Left cardiac atrium (tissue), 4 donors: ENCODE data around the gene ELMO3. TPM values are rescaled to one million over a fixed set of nuclear protein-coding genes. Genes with fewer than 3 reads are reported as not detected.
A peak's percentile ranks its signal among the peaks of the same experiment; 100 is the strongest.

Experiments used
- ATAC-seq, 2 donors: fragments of 200-7000 bp; cut with Tn5 transposase; one replicate each; pipeline ENCODE4 v1.9.1; 2020; ENCODE audit warnings: mild to moderate bottlenecking in 2 of 2, moderate library complexity in 2 of 2
- DNase-seq: peaks from one replicate; pipeline ENCODE4 v3.0.0-alpha.2; 2020
- intact Hi-C, 2 donors: fragments of 100-400 bp; cut with DNase I; formaldehyde crosslinking; loops; one replicate each; pipeline versions ENCODE4 v1.14.1 to v1.15.1; 2022 to 2023
- total RNA-seq, 2 donors: library from RNA; stranded (reverse); fragmentation: NEBNext Ultra II Directional; extraction: Animal tissue kit (Norgen Biotek cat#: 25700); gene quantifications; one replicate each; pipeline ENCODE4 v1.2.1, GENCODE V29; 2021
- donor health status: DM: no; HTN: yes; CAD: no.
- donor health status: DM: no; HTN: yes; CAD: no; lungs with severe emphysema.
- donor health status: DM: yes; HTN: yes; CAD: no.
- donor health status: Dilated cardiomyopathy.

The ELMO3 gene
- total RNA-seq, 2 donors from 2014 or later: 1.0 to 1.6 TPM

DNA sequence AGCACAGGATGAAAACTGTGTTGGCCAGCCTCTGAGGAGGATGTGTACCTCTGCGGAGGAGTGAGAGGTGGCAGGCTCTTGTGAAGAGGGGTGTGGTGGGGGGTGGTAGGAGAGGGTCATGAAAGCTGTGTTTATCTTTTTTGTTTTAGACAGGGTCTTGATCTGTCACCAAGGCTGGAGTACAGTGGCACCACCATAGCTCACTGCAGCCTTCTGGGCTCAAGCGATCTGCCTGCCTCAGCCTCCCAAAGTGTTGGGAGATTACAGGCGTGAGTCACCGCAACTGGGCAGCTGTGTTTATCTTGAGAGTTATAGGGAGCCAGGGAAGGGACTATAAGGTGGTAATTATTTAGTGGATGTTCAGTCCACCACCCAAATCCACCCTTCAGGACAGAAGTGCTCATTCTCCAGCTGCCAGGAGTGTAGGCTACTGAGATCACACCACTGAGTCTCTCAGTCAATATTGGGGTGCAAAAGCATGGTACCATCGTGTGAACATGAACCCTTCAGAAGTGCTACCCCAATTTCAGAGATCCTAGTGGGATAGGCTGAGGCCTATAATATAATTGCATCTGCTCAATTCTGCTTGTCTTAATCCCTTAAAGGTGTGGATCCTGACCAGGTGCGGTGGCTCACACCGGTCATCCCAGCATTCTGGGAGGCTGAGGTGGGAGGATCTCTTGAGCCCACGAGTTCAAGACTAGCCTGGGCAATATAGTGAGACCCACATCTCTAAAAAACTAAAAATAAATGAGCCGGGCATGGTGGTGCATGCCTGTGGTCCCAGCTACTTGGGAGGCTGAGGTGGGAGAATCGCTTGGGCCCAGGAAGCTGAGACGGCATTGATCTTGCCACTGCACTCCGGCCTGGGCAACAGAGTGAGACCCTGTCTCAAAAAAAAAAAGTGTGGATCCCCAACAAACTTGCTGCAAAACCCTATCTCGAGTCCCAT is 8.2 kb upstream of the ELMO3 start:
- intact Hi-C loops: no loop called here
- ATAC-seq (no peak), DNase-seq (no peak)

DNA sequence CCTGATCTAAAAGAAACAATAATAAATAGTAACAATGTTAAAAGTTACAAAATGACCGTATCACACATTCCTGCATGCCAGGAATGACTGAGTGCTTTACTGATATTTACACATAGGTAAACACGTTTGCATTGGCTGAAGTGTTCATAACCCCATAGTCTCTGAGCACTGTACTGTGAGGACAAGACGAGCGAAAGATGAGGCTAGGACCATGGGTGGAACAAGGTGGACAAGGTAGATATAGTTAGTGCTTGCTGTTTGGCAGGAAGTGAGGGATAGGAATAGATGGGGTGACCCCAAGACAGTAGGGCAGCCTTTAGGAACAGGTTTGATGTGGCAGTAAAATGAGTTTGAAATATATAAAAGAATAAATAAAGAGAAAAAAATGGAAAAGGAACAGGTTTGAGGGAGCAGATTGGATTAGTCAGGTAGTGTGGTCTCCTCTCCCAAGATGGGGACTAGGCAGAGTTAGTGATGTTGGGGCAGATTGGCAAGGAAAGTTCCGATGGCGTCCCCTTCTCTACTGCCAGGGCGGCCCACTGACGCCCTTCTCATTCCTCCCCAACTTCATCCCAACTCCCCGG is 7.4 kb upstream of the ELMO3 start:
- DNase-seq: no peak
- intact Hi-C loops: no loop called here
- ATAC-seq: no peak

DNA sequence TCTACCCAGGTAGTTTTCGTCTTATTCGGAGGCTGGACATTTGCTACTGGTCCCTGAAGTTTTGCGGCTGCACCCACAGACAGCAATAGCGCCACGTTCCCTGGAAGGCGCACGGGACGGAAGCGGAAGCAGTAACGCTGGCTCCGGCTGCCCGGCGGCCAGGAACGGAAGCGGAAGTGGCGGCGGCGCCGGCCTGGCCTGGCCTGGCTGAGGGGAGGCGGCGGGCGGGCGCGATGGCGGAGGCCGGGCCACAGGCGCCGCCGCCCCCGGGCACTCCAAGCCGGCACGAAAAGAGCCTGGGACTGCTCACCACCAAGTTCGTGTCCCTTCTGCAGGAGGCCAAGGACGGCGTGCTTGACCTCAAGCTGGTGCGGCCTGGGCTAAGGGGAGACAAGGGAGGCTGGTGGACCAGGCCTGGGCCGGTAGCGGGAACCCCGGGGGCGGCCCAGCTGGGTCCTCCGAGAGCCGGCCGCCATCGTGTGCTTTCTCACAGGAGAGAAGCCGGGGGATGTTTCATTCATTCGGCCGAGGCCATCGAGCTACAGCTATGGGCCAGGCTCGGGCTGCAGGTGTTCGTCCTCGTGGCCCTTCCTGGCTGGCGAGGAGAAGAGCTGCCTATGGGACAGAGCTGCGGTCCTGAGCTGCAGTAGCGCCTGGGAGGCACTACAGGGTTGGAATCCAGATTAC is 6.8 kb upstream of the ELMO3 start, which contains the start of gene E2F4:
Gene E2F4, plus strand, starts transcription at position 161 of the 687 bp plus-strand sequence. Its CDS starts 73 bp downstream, at position 234.
- peak; percentile 92 to 97 for ATAC-seq
- intact Hi-C loops: no loop called here
- DNase-seq: peak; percentile 94

DNA sequence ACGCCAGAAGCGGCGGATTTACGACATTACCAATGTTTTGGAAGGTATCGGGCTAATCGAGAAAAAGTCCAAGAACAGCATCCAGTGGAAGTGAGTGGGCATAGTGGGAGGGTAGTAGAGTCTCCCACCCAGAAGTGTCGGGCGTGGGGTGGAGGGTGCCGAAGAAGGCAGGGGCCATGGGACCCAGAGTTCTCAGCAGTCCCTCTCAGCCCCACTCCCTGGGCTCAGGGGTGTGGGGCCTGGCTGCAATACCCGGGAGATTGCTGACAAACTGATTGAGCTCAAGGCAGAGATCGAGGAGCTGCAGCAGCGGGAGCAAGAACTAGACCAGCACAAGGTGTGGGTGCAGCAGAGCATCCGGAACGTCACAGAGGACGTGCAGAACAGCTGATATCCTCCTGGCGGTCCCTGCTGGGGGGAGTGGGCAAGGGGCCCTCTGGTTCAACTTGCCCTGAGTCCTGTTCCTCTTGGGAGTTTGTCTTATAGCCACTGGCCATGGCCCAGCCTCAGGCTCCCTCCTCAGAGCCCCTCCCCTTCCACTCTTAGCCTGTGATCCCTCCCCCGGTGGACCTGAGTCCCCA is 6.1 kb upstream of the ELMO3 start:
- ATAC-seq: peak in 1 of 2 donors; percentile 1
- intact Hi-C loops: no loop called here
- no peak for DNase-seq

DNA sequence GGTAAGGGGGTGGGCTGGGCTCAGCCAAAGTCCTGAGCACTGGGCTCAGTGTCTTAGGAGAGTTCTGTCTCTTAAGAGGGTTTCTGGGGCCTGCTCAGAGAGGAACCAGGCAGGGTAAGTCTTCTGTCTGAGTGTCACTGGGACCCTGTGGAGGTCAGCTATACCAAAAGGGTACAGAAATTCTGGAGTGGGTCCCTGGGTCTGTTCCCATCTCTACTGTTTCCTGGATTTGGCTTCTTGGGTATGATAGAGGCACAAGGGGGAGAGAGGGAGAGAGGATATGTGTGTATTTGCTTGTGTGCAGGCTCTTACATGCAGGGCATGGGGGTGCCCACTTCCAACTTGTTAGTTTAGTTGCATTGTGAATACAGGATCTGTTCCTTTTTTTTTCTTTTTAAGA is 5.4 kb upstream of the ELMO3 start:
- DNase-seq (no peak), ATAC-seq (no peak)
- intact Hi-C loops: no loop called here

DNA sequence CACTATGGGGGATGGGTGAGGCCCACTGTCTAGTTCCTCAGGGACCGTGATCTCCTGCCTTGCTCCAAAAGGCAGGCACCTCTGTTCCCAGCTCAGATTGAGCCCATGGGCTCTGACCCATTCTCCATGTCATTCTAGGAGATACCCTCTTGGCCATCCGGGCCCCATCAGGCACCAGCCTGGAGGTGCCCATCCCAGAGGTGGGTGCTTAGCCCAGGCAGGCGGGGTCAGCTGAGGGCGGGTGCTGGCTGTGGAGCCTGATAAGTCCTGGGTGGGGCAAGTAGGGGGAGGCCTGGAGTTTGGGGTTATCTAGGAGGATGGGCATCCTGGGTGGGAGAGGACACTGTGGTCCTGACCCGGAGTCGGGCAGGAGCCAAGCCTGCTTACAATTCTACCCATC is 4.7 kb upstream of the ELMO3 start:
- intact Hi-C loops: no loop called here
- ATAC-seq (no peak), DNase-seq (no peak)

DNA sequence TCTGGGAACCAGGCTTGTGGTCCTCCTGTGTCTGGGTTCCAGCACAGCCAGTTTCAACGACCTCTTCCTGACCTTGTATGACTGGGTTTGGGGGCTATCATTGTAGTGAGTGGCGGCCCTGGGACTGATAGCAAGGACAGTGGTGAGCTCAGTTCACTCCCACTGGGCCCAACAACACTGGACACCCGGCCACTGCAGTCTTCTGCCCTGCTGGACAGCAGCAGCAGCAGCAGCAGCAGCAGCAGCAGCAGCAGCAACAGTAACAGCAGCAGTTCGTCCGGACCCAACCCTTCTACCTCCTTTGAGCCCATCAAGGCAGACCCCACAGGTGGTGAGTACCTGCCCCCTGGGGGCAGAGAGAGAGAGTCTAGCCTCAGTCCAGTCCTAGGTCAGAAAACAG is 3.3 kb upstream of the ELMO3 start:
- no peak for ATAC-seq
- intact Hi-C loops: no loop called here
- DNase-seq: no peak

DNA sequence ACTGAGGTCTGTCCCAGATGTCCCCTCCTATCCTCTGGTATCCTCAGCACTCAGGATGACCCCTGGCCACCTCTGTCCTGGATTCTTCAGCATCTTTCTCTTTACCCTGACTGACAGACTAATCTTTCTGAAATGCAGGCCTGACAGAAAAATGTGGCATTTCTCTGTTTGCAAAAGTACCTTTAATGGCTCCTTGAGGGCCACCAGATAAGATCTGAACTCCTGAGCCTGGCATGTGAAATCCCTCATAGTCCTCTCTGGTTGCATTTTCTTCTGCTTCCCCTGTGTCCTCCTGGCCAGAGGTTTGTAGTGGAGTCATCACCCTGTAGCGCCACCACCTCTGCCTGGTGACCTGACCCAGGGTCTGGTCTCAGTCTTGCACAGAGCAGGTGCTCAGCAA is 2.0 kb upstream of the ELMO3 start:
- intact Hi-C loops: no loop called here

DNA sequence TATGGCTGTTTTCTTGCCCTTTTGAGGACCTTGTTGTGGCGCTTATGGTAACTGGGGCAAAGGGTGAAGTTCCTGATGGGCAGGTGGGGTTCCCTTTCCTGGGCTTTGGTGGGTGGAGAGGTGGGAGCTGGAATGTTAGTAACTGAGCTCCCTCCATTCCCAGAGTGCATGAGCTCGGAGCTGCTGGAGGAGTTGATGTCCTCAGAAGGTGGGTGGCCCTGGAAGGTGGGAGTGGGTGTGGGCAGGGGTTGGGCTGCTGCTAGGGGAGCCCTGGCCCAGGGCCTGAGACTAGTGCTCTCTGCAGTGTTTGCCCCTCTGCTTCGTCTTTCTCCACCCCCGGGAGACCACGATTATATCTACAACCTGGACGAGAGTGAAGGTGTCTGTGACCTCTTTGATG is 1.2 kb upstream of the ELMO3 start:
- ATAC-seq (no peak), DNase-seq (no peak)
- intact Hi-C loops: no loop called here

More for the DNA sequence above, 2.0 kb upstream of the ELMO3 start:
- DNase-seq: no peak
- ATAC-seq: no peak

DNA sequence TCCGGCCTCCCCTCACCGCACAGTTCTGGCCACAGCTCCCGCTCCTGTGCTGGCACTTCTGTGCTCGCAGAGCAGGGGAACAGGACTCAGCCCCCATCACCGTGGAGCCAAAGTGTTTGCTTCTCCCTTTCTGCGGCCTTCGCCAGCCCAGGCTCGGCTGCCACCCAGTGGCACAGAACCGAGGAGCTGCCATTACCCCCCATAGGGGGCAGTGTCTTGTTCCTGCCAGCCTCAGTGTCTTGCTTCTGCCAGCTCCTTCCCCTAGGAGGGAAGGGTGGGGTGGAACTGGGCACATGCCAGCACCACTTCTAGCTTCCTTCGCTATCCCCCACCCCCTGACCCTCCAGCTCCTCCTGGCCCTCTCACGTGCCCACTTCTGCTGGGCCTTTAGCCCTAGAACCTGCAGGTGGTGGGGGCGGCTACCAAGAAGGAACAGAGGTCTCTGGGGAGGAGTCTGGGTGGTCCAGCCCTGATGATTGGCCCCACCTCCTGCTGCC is 645 bp upstream of the ELMO3 start:
- intact Hi-C loops: no loop called here
- ATAC-seq: peak; percentile 16 to 45
- DNase-seq: peak; percentile 54

DNA sequence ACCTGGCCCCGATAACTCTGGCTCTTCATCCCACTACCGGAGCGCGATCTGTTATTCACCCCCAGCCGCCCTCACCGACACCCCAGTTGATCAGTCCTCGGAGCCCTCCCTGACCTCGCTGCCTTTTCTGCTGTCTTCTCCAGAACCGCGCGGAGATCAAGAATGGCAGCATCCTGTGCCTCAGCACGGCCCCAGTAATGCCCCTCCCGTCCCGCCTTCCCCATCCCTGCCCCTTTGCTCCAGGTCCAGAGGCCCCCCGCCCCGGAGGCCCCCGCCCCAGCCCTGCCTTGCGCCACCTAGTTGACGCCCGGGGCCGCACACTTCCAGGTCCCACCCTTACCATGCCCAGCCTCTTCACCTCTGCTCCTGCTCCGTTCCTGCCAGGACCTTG is 872 bp downstream of the ELMO3 start:
- DNase-seq (no peak), ATAC-seq (peak; percentile 3 to 5)
- intact Hi-C loops: no loop called here

DNA sequence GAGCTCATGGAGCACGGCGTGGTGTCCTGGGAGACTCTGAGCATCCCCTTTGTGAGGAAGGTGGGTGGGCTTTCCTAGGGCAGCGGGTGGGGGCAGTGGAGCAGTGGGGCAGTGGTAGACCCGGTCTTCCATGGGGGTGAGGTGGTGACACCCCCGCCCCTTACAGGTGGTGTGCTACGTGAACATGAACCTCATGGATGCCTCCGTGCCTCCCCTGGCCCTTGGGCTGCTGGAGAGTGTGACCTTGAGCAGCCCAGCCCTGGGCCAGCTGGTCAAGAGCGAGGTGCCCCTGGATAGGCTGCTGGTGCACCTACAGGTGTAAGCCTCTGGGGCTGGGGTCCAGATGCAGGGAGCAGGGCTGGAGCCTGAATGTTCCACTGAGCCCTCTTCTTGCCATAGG is 1.6 kb downstream of the ELMO3 start:
- DNase-seq: no peak
- intact Hi-C loops: no loop called here
- no peak for ATAC-seq

DNA sequence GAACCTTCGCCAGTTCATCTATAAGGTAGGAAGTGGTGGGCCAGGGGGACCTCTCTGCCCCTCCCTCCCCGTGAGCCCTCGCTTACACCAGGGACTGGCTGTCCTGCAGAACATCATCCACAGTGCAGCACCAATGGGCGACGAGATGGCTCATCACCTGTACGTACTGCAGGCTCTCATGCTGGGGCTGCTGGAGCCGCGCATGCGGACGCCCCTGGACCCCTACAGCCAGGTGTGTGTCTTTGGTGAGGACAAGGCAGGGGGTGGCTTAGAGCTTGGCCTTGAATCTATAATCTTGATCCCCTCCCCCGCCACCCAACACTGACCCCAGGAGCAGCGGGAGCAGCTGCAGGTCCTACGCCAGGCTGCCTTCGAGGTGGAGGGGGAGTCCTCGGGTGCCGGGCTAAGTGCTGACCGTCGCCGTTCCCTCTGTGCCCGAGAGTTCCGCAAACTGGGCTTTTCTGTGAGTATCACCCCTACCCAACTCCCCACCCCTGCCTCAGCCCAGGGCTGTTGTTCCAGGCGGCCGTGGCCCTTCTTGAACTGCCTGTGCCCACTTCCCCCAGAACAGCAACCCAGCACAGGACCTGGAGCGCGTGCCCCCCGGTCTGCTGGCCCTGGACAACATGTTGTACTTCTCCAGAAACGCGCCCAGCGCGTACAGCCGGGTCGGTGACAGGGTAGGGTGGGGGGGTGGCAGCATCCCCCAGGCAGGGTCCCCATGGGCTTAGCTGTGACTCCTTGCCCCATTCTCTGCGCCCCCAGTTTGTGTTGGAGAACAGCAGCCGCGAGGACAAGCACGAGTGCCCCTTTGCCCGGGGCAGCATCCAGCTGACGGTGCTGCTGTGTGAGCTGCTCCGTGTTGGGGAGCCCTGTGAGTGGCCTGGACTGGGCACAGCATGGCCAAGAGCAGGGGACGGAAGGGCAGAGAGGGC is 2.7 kb downstream of the ELMO3 start:
- intact Hi-C loops: no loop called here
- no peak for ATAC-seq
- DNase-seq: no peak

DNA sequence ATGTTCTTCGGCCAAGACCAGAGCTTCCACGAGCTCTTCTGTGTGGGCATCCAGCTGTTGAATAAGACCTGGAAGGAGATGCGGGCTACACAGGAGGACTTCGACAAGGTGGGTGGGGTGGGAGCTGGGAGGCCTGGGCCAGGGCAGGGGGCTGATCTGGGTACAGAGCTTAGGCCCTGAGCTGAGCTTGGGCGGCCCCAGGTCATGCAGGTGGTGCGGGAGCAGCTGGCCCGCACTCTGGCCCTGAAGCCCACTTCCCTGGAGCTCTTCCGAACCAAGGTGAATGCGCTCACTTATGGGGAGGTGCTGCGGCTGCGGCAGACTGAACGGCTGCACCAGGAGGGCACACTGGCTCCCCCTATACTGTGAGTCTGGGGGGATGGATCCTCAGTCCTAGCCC is 3.5 kb downstream of the ELMO3 start:
- ATAC-seq: no peak
- intact Hi-C loops: no loop called here
- no peak for DNase-seq

DNA sequence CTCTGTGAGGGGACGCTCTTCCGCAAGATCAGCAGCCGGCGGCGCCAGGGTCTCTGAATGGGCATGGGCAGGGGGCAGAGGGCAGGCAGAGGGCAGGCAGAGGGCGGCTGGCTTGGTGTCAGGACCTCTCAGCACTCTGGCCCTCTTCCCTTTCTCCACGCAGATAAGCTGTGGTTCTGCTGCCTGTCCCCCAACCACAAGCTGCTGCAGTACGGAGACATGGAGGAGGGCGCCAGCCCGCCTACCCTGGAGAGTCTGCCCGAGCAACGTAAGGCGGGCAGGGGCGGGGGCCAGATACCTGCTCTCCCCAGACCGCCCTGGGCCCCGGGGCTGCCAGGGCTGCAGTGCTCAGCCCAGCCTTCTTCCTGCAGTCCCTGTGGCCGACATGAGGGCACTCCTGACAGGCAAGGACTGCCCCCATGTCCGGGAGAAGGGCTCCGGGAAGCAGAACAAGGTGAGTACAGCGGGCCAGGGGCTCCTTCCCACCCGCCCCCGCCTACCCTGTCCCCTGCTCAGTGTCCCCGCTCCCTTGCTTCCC is 4.1 kb downstream of the ELMO3 start:
- ATAC-seq (no peak), DNase-seq (no peak)
- intact Hi-C loops: no loop called here

DNA sequence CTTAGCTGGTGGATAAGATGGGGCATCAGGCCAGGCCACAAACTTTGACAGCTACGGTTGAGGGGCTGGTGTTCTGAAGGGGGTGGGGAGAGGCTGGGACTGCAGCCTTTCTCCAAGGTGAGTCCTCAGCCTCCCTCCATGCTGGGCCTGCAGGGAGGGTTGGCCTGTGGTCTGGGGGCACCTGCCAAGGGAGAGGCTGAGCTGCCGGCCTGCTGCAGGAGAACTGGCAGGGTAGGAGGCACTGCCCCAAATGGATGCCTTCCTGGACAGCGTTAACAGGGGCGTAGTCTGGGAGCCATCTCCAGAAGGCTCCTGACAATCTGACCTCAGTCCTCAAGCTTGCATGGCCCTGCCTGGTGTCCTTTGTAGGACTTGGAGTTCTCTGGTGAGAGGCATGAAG is 5.1 kb downstream of the ELMO3 start:
- ATAC-seq (no peak), DNase-seq (no peak)
- intact Hi-C loops: no loop called here

DNA sequence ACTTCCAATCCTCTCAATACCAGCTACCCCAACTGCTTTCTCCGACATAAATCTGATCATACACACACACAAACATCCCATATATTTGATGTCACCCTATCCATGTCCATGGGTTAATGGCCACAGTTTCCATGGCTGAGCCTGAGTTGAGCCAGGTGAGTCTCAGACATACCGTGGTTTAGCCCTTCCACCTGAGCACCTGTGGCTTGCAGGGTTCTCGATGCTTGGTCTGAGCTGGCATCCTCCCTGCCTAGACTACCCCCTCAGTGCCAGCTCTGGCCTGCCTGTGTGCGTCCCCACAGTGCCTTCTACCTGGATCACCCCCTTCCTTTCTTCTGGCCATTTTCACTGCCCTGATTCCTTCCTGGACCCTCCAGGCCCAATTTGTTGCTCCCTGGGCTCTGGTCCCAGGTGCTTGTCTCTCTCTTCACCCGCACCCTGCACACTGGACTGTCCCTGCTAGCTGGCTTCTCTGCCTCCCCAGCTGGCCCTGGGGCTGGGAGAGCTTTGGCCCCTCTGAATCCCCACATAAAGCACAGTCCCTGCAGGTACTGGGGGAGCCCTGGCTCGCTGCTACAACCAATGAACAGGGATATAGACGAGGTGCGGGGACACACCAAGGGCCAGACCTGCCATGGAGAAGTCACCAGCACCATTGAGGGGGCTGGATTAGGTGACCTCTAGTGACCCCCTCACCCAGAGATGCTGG is 7.4 kb downstream of the ELMO3 start:
- DNase-seq (no peak), ATAC-seq (no peak)
- intact Hi-C loops: no loop called here

DNA sequence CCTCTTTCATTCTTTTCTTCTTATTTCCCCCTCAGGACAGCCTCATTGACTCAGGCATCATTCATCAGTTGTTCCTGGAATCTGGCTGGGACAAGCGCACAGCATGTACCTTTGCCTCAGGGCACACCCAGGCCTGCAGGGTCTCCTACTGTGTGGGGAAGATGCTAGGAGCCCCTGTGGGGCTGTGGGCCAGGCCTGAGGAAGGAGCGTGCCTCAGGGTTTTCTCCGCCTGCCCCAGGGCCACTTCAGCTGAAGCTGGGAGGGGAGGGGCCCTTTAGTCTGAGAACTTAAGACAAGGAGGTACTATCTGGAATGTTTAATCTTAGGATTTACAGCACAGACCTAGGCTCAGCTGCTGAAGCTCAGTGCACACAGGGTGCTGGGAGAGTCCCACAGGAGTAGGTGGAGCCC is 7.9 kb downstream of the ELMO3 start:
- intact Hi-C loops: no loop called here
- no peak for DNase-seq
- ATAC-seq: no peak
